Smooth muscle cell (in vitro differentiated cells): ENCODE data around the gene EEIG2. TPM values are rescaled to one million over a fixed set of nuclear protein-coding genes. Genes with fewer than 3 reads are reported as not detected.
"Not testable (repeated sequence)": the region's sequence is repeated elsewhere in the genome, so short reads cannot be mapped to it uniquely, and the experiment has no call there.

ENCODE experiments used
- DNase-seq: peaks from one replicate; lab custom pipeline; 2025; ENCODE audit not compliant: unreplicated experiment; lab: John Stamatoyannopoulos, UW
- H2AFZ ChIP-seq: fragments of 200-600 bp; sonication (generic); 2 replicates; pipeline ENCODE4 v1.6.0; 2016; ENCODE audit warnings: antibody characterized with exemption, low read depth, mild to moderate bottlenecking
- H3F3A ChIP-seq: fragments of 200-600 bp; sonication (generic); 2 replicates; pipeline ENCODE4 v1.6.0; 2017; ENCODE audit warnings: antibody characterized with exemption, low read depth
- H3K27ac ChIP-seq: fragments of 200-600 bp; sonication (generic); 2 replicates; pipeline ENCODE4 v1.5.1; 2016; ENCODE audit warnings: low read depth, mild to moderate bottlenecking
- H3K27me3 ChIP-seq: fragments of 200-600 bp; sonication (generic); 2 replicates; pipeline ENCODE4 v1.6.1; 2016; ENCODE audit warnings: low read depth, mild to moderate bottlenecking
- H3K36me3 ChIP-seq: fragments of 200-600 bp; sonication (generic); 2 replicates; pipeline ENCODE4 v1.5.1; 2016; ENCODE audit warnings: low read depth
- H3K4me1 ChIP-seq: fragments of 200-600 bp; sonication (generic); 2 replicates; pipeline ENCODE4 v1.5.1; 2016; ENCODE audit warnings: low read depth
- H3K4me2 ChIP-seq: fragments of 200-600 bp; sonication (generic); 2 replicates; pipeline ENCODE4 v1.6.0; 2016; ENCODE audit warnings: mild to moderate bottlenecking
- H3K4me3 ChIP-seq: fragments of 200-600 bp; sonication (generic); 2 replicates; pipeline ENCODE4 v1.5.1; 2016; ENCODE audit warnings: mild to moderate bottlenecking
- H3K79me2 ChIP-seq: fragments of 200-600 bp; sonication (generic); 2 replicates; pipeline ENCODE4 v1.6.0; 2016; ENCODE audit warnings: low read depth, mild to moderate bottlenecking
- H3K9ac ChIP-seq: fragments of 200-600 bp; sonication (generic); 2 replicates; pipeline ENCODE4 v1.6.0; 2016; ENCODE audit warnings: low read depth
- H3K9me3 ChIP-seq: fragments of 200-600 bp; sonication (generic); replicated peaks from 2 replicates; pipeline ENCODE4 v1.5.1; 2016; ENCODE audit warnings: low read depth
- H4K20me1 ChIP-seq: fragments of 200-600 bp; sonication (generic); 2 replicates; pipeline ENCODE4 v1.6.0; 2016; ENCODE audit warnings: low read depth
- WGBS: methylation state at CpG from one replicate; pipeline ENCODE4 v1.1.7; 2016; ENCODE audit warnings: low lambda C conversion rate; 5-methylcytosine and 5-hydroxymethylcytosine counted together
- polyA plus RNA-seq: library from polyadenylated mRNA; unstranded; fragments of >200 nt; fragmentation: Nextera tagmentation; extraction: Ambion mirVana; gene quantifications from 2 replicates; pipeline ENCODE4 v1.2.1, GENCODE V29; 2016
- total RNA-seq: library from RNA; depleted of rRNA; stranded (reverse); fragments of >200 nt; gene quantifications from 2 replicates; pipeline ENCODE4 v1.2.3, GENCODE V29; 2014
- TF ChIP-seq, protein P1 (sequence below): fragments of 200-600 bp; sonication (generic); IDR thresholded peaks from 2 replicates; pipeline ENCODE4 v1.5.1; 2017; ENCODE audit warnings: borderline replicate concordance, mild to moderate bottlenecking, antibody characterized with exemption; ENCODE audit not compliant: insufficient read depth, poor library complexity, severe bottlenecking

EEIG2 gene
- total and polyA plus RNA-seq, 2 experiments from 2014 or later: 3.7 to 8.0 TPM

DNA sequence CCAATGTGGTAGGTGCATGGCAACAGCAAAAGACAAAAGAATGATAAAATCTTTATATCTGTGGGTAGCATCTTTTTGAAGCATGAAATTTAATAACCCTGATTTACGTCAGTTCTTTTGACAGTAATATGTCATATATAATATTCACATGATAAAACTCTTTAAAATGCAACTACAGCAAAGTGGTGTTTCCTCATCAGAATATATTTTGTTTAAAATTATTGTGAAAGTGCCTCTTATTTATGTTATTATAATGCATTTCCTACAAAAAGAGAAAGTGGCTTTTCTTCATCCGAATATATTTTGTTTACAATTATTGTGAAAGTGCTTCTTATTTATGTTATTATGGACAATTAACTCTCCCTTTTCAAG lies 46.9 kb upstream of the EEIG2 start:
- H3F3A ChIP-seq: no peaks in the 10 kb centered on the region
- peak overlapping the region; percentile 37 for H3K4me2 ChIP-seq
- no peaks in the 10 kb centered on the region for H3K27me3 ChIP-seq
- H4K20me1 ChIP-seq: no peaks in the 10 kb centered on the region
- 69% methylated on average over 2 of the region's 2 CpGs for WGBS
- TF ChIP-seq, protein P1, sequence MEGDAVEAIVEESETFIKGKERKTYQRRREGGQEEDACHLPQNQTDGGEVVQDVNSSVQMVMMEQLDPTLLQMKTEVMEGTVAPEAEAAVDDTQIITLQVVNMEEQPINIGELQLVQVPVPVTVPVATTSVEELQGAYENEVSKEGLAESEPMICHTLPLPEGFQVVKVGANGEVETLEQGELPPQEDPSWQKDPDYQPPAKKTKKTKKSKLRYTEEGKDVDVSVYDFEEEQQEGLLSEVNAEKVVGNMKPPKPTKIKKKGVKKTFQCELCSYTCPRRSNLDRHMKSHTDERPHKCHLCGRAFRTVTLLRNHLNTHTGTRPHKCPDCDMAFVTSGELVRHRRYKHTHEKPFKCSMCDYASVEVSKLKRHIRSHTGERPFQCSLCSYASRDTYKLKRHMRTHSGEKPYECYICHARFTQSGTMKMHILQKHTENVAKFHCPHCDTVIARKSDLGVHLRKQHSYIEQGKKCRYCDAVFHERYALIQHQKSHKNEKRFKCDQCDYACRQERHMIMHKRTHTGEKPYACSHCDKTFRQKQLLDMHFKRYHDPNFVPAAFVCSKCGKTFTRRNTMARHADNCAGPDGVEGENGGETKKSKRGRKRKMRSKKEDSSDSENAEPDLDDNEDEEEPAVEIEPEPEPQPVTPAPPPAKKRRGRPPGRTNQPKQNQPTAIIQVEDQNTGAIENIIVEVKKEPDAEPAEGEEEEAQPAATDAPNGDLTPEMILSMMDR: no peak
- DNase-seq: no peak
- no peak overlapping the region for H3K27ac ChIP-seq
- H3K9ac ChIP-seq: no peak overlapping the region
- H3K36me3 ChIP-seq: no peaks in the 10 kb centered on the region
- H3K79me2 ChIP-seq: no peaks in the 10 kb centered on the region
- no peak overlapping the region for H2AFZ ChIP-seq
- no peaks in the 10 kb centered on the region for H3K9me3 ChIP-seq
- H3K4me3 ChIP-seq: no peak overlapping the region
- H3K4me1 ChIP-seq: no peaks in the 10 kb centered on the region

DNA sequence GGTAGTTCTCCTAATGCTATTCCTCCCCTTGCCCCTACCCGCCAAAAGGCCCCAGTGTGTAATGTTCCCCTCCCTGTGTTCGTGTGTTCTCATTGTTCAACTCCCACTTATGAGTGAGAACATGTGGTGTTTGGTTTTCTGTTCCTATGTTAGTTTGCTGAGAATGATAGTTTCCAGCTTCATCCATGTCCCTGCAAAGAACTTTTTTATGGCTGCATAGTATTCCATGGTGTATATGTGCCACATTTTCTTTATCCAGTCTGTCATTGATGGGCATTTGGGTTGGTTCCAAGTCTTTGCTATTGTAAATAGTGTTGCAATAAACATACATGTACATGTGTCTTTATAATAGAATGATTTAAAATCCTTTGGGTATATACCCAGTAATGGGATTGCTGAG lies 46.0 kb upstream of the EEIG2 start:
- not testable (repeated sequence) for H3K36me3 ChIP-seq, H3K27ac ChIP-seq, H3K4me3 ChIP-seq, H4K20me1 ChIP-seq, H3K4me1 ChIP-seq, H3F3A ChIP-seq, DNase-seq, H3K9ac ChIP-seq, H3K79me2 ChIP-seq, H3K27me3 ChIP-seq, H2AFZ ChIP-seq, H3K4me2 ChIP-seq, H3K9me3 ChIP-seq
- WGBS: 85% methylated on average over 2 of the region's 2 CpGs

DNA sequence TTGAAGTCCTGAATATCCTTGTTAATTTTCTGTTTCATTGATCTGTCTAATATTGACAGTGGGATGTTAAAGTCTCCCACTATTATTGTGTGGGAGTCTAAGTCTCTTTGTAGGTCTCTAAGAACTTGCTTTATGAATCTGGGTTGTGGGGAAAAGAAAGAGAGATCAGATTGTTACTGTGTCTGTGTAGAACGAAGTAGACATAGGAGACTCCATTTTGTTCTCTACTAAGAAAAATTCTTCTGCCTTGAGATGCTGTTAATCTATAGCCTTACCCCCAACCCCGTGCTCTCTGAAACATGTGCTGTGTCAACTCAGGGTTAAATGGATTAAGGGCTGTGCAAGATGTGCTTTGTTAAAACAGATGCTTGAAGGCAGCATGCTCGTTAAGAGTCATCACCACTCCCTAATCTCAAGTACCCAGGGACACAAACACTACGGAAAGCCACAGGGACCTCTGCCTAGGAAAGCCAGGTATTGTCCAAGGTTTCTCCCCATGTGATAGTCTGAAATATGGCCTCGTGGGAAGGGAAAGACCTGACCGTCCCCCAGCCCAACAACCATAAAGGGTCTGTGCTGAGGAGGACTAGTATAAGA lies 42.5 kb upstream of the EEIG2 start:
- H3K79me2 ChIP-seq, DNase-seq, H3K9me3 ChIP-seq, H3K4me2 ChIP-seq, H3K4me3 ChIP-seq, H3K36me3 ChIP-seq, H3K9ac ChIP-seq, H3F3A ChIP-seq, H4K20me1 ChIP-seq, H2AFZ ChIP-seq, H3K27me3 ChIP-seq, H3K4me1 ChIP-seq, H3K27ac ChIP-seq: not testable (repeated sequence)
- WGBS: 59% methylated on average over 6 of the region's 6 CpGs

DNA sequence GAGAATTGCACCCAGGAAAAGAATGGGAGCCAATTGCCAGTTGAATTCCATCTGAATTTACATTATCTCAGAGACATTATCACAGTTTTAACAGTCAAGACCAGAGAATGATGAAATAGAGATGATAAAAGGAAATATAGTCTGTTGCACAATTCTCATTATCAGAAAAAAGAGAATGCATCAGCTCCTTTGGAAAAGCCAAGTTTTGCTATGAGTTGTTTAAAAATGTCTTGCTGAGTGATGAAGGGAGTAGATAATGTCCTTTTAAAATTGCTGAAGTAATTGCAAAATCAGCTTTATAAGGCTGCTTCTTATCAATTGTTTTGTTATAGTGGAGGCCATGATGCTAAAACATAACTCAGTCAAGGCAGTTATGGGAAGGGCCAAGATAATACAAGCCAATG lies 37.9 kb upstream of the EEIG2 start:
- Histone ChIP-seq H3K79me2 (no peaks in the 10 kb centered on the region), H3K9me3 (no peaks in the 10 kb centered on the region), H3K4me1 (no peaks in the 10 kb centered on the region), H3K27me3 (no peaks in the 10 kb centered on the region), H3F3A (no peaks in the 10 kb centered on the region), H3K4me3 (no peak overlapping the region), H3K9ac (no peak overlapping the region), H4K20me1 (no peaks in the 10 kb centered on the region), H3K27ac (no peak overlapping the region), H2AFZ (no peak overlapping the region), H3K4me2 (no peak overlapping the region), H3K36me3 (no peaks in the 10 kb centered on the region)
- TF ChIP-seq, protein P1: no peak
- DNase-seq: no peak

DNA sequence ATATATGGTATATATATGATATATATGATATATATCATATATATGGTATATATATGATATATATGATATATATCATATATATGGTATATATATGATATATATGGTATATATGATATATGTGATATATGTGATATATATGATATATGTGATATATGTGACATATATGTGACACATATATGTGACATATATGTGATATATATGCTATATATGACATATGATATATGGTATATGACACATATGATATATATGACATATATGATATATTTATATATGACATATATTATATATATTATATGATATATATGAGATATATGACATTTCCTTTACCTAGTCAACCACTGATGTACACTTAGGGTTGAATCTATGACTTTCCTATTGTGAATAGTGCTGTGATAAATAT lies 36.1 kb upstream of the EEIG2 start:
- H3K27me3 ChIP-seq: no peaks in the 10 kb centered on the region
- no peaks in the 10 kb centered on the region for H3K4me1 ChIP-seq
- H3K79me2 ChIP-seq: no peaks in the 10 kb centered on the region
- no peaks in the 10 kb centered on the region for H3K9me3 ChIP-seq
- H4K20me1 ChIP-seq: no peaks in the 10 kb centered on the region
- TF ChIP-seq, protein P1: no peak
- no peak overlapping the region for H3K4me3 ChIP-seq
- no peak overlapping the region for H3K9ac ChIP-seq
- DNase-seq: no peak
- no peak overlapping the region for H2AFZ ChIP-seq
- H3F3A ChIP-seq: no peaks in the 10 kb centered on the region
- no peak overlapping the region for H3K4me2 ChIP-seq
- no peak overlapping the region for H3K27ac ChIP-seq
- no peaks in the 10 kb centered on the region for H3K36me3 ChIP-seq
